Spleen (tissue), 7 donors: Measurements from ENCODE around the gene ANKRD35.
"Not testable (repeated sequence)": the region's sequence is repeated elsewhere in the genome, so short reads cannot be mapped to it uniquely, and the experiment has no call there.

ENCODE experiments used
- CTCF ChIP-seq, 11 experiments: fragments of 200-600 bp in 7 of 11; fragments of 450-650 bp in 4 of 11; sonication (generic) in 4 of 11; IDR thresholded peaks in 8 of 11; conservative IDR thresholded peaks in 3 of 11; 1 replicate in 7 of 11; 2 replicates in 4 of 11; pipeline versions ENCODE4 v1.4.0 to v1.8.0; 2016 to 2021; ENCODE audit warnings: antibody characterized with exemption in 11 of 11, inconsistent platforms in 4 of 11, mild to moderate bottlenecking in 1 of 11
- POLR2A ChIP-seq, 3 donors: fragments of 450-650 bp; IDR thresholded peaks; one replicate each; pipeline ENCODE4 v1.5.1; 2017; ENCODE audit warnings: antibody characterized with exemption in 3 of 3, mild to moderate bottlenecking in 1 of 3
- POLR2AphosphoS5 ChIP-seq, 3 donors: sonication (generic); formaldehyde crosslinking; IDR thresholded peaks; one replicate each; pipeline ENCODE4 v1.5.1; 2017; ENCODE audit warnings: antibody characterized with exemption in 3 of 3
- donor health status: DM: no; HTN: no; CAD: no; lungs with moderate emphysema.
- donor health status: DM: no; HTN: no; CAD: no.
- donor health status: DM: no; HTN: no; CAD: no.

- TF ChIP-seq POLR2A (IDR thresholded peaks at IDR 0.05); CTCF (IDR thresholded peaks at IDR 0.05 in 8 of 11, conservative IDR thresholded peaks at IDR 0.05 in 3 of 11); POLR2AphosphoS5 (IDR thresholded peaks at IDR 0.05): not testable (repeated sequence)
Measured at GRCh38 chr1:145822779-145823331, 62.8 kb downstream of the ANKRD35 start.
